ENCODE results near the gene ROBO2. TPM values are rescaled to one million over a fixed set of nuclear protein-coding genes. Genes with fewer than 3 reads are reported as not detected.

ROBO2 gene
- total and polyA plus RNA-seq, 4 experiments from 2014 or later: not detected

- Histone ChIP-seq H3K27me3 (ENCODE audit: insufficient read depth, low read length) (no peaks in the 10 kb centered on the region), H3K36me3 (ENCODE audit: insufficient read depth, low read length) (no peaks in the 10 kb centered on the region), H3K4me1 (ENCODE audit: insufficient read depth, low read length) (no peaks in the 10 kb centered on the region), H3K27ac (ENCODE audit: low read depth, low read length) (no peak overlapping the region), H3K9me3 (ENCODE audit: control insufficient read depth in 1 of 2, low read length in 2 of 2) (no peaks in the 10 kb centered on the region), H3K4me3 (ENCODE audit: low read length in 2 of 2) (no peak overlapping the region)
- no peak for DNase-seq
- POLR2A ChIA-PET (ENCODE audit: partially characterized antibody): no interaction called here
- CTCF ChIA-PET (ENCODE audit: partially characterized antibody): no interaction called here
- Mint-ChIP-seq H3K27me3 (no peaks in the 10 kb centered on the region), H3K27ac (no peak overlapping the region), H3K9me3 (peaks cover 0 to 17% (median 4%) of the 10 kb centered on the region in 8 donors), H3K36me3 (no peaks in the 10 kb centered on the region), H3K4me1 (no peaks in the 10 kb centered on the region), H3K4me3 (no peak overlapping the region)
- intact Hi-C loops (cut with micrococcal nuclease): no loop called here
These were observed 167.9 kb downstream of the ROBO2 start for GRCh38 chr3:77207753-77208152.

GRCh38 chr3:77222701-77223100 is 182.8 kb downstream of the ROBO2 start:
- peaks cover 0 to 10% (median 3%) of the 10 kb centered on the region in 8 donors for H3K9me3 Mint-ChIP-seq
- no peak overlapping the region for H3K4me3 Mint-ChIP-seq
- no peaks in the 10 kb centered on the region for H3K4me1 Mint-ChIP-seq
- Histone ChIP-seq H3K4me3 (ENCODE audit: low read length in 2 of 2) (no peak overlapping the region), H3K4me1 (ENCODE audit: insufficient read depth, low read length) (no peaks in the 10 kb centered on the region), H3K27ac (ENCODE audit: low read depth, low read length) (no peak overlapping the region), H3K36me3 (ENCODE audit: insufficient read depth, low read length) (no peaks in the 10 kb centered on the region), H3K9me3 (ENCODE audit: control insufficient read depth in 1 of 2, low read length in 2 of 2) (no peaks in the 10 kb centered on the region), H3K27me3 (ENCODE audit: insufficient read depth, low read length) (no peaks in the 10 kb centered on the region)
- POLR2A ChIA-PET (ENCODE audit: partially characterized antibody): no interaction called here
- H3K27me3 Mint-ChIP-seq: no peaks in the 10 kb centered on the region
- CTCF ChIA-PET (ENCODE audit: partially characterized antibody): no interaction called here
- H3K27ac Mint-ChIP-seq: no peak overlapping the region
- DNase-seq: no peak
- intact Hi-C loops (cut with micrococcal nuclease): no loop called here
- H3K36me3 Mint-ChIP-seq: no peaks in the 10 kb centered on the region

- Histone ChIP-seq H3K36me3 (ENCODE audit: insufficient read depth, low read length) (no peaks in the 10 kb centered on the region), H3K27ac (ENCODE audit: low read depth, low read length) (no peak overlapping the region), H3K27me3 (ENCODE audit: insufficient read depth, low read length) (no peaks in the 10 kb centered on the region), H3K9me3 (ENCODE audit: control insufficient read depth in 1 of 2, low read length in 2 of 2) (no peaks in the 10 kb centered on the region), H3K4me1 (ENCODE audit: insufficient read depth, low read length) (no peaks in the 10 kb centered on the region), H3K4me3 (ENCODE audit: low read length in 2 of 2) (no peak overlapping the region)
- no peak for DNase-seq
- Mint-ChIP-seq H3K27me3 (no peaks in the 10 kb centered on the region), H3K36me3 (no peaks in the 10 kb centered on the region), H3K9me3 (peaks cover 0 to 6% (median 2%) of the 10 kb centered on the region in 8 donors), H3K4me1 (no peaks in the 10 kb centered on the region), H3K4me3 (no peak overlapping the region), H3K27ac (no peak overlapping the region)
- intact Hi-C loops (cut with micrococcal nuclease): no loop called here
- ChIA-PET POLR2A (ENCODE audit: partially characterized antibody) (no interaction called here), CTCF (ENCODE audit: partially characterized antibody) (no interaction called here)
These were observed 187.7 kb downstream of the ROBO2 start for GRCh38 chr3:77227567-77227966.

GRCh38 chr3:77232557-77232956 is 192.7 kb downstream of the ROBO2 start:
- Histone ChIP-seq H3K27ac (ENCODE audit: low read depth, low read length) (no peak overlapping the region), H3K9me3 (ENCODE audit: control insufficient read depth in 1 of 2, low read length in 2 of 2) (no peaks in the 10 kb centered on the region), H3K4me1 (ENCODE audit: insufficient read depth, low read length) (no peaks in the 10 kb centered on the region), H3K4me3 (ENCODE audit: low read length in 2 of 2) (no peak overlapping the region), H3K27me3 (ENCODE audit: insufficient read depth, low read length) (no peaks in the 10 kb centered on the region), H3K36me3 (ENCODE audit: insufficient read depth, low read length) (no peaks in the 10 kb centered on the region)
- no peak for DNase-seq
- Mint-ChIP-seq H3K4me3 (no peak overlapping the region), H3K9me3 (peaks cover 0 to 10% (median 5%) of the 10 kb centered on the region in 8 donors), H3K27ac (no peak overlapping the region), H3K36me3 (no peaks in the 10 kb centered on the region), H3K27me3 (no peaks in the 10 kb centered on the region), H3K4me1 (no peaks in the 10 kb centered on the region)
- ChIA-PET CTCF (ENCODE audit: partially characterized antibody) (no interaction called here), POLR2A (ENCODE audit: partially characterized antibody) (no interaction called here)
- intact Hi-C loops (cut with micrococcal nuclease): no loop called here

- Histone ChIP-seq H3K4me1 (ENCODE audit: insufficient read depth, low read length) (no peaks in the 10 kb centered on the region), H3K27me3 (ENCODE audit: insufficient read depth, low read length) (no peaks in the 10 kb centered on the region), H3K4me3 (ENCODE audit: low read length in 2 of 2) (no peak overlapping the region), H3K36me3 (ENCODE audit: insufficient read depth, low read length) (no peaks in the 10 kb centered on the region), H3K27ac (ENCODE audit: low read depth, low read length) (no peak overlapping the region), H3K9me3 (ENCODE audit: control insufficient read depth in 1 of 2, low read length in 2 of 2) (no peaks in the 10 kb centered on the region)
- H3K4me1 Mint-ChIP-seq: no peaks in the 10 kb centered on the region
- H3K27me3 Mint-ChIP-seq: no peaks in the 10 kb centered on the region
- intact Hi-C loops (cut with micrococcal nuclease): no loop called here
- CTCF ChIA-PET (ENCODE audit: partially characterized antibody): no interaction called here
- H3K9me3 Mint-ChIP-seq: peaks cover 3 to 14% (median 5%) of the 10 kb centered on the region in 8 donors
- no peak for DNase-seq
- no peak overlapping the region for H3K4me3 Mint-ChIP-seq
- POLR2A ChIA-PET (ENCODE audit: partially characterized antibody): no interaction called here
- H3K36me3 Mint-ChIP-seq: no peaks in the 10 kb centered on the region
- H3K27ac Mint-ChIP-seq: no peak overlapping the region
These were observed 194.1 kb downstream of the ROBO2 start for GRCh38 chr3:77234004-77234403.

- no peak overlapping the region for H3K4me3 ChIP-seq (ENCODE audit: low read length in 2 of 2)
- Mint-ChIP-seq H3K9me3 (peaks cover 4 to 17% (median 7%) of the 10 kb centered on the region in 8 donors), H3K4me3 (no peak overlapping the region), H3K27ac (no peak overlapping the region), H3K4me1 (no peaks in the 10 kb centered on the region), H3K27me3 (no peaks in the 10 kb centered on the region), H3K36me3 (no peaks in the 10 kb centered on the region)
- ChIA-PET POLR2A (ENCODE audit: partially characterized antibody) (no interaction called here), CTCF (ENCODE audit: partially characterized antibody) (no interaction called here)
- intact Hi-C loops (cut with micrococcal nuclease): no loop called here
- no peaks in the 10 kb centered on the region for H3K36me3 ChIP-seq (ENCODE audit: insufficient read depth, low read length)
- H3K9me3 ChIP-seq (ENCODE audit: control insufficient read depth in 1 of 2, low read length in 2 of 2): no peaks in the 10 kb centered on the region
- H3K4me1 ChIP-seq (ENCODE audit: insufficient read depth, low read length): no peaks in the 10 kb centered on the region
- no peak for DNase-seq
- no peak overlapping the region for H3K27ac ChIP-seq (ENCODE audit: low read depth, low read length)
- H3K27me3 ChIP-seq (ENCODE audit: insufficient read depth, low read length): no peaks in the 10 kb centered on the region
These were observed 196.2 kb downstream of the ROBO2 start for GRCh38 chr3:77236118-77236517.

GRCh38 chr3:77240072-77240650 is 200.3 kb downstream of the ROBO2 start:
- CTCF ChIA-PET (ENCODE audit: partially characterized antibody): no interaction called here
- no peak overlapping the region for H3K27ac Mint-ChIP-seq

GRCh38 chr3:77242371-77242770 is 202.5 kb downstream of the ROBO2 start:
- H3K9me3 ChIP-seq (ENCODE audit: control insufficient read depth in 1 of 2, low read length in 2 of 2): no peaks in the 10 kb centered on the region
- no peak overlapping the region for H3K4me3 ChIP-seq (ENCODE audit: low read length in 2 of 2)
- Mint-ChIP-seq H3K9me3 (peaks cover 2 to 21% (median 9%) of the 10 kb centered on the region in 8 donors), H3K4me1 (no peaks in the 10 kb centered on the region), H3K27ac (no peak overlapping the region), H3K4me3 (no peak overlapping the region), H3K36me3 (no peaks in the 10 kb centered on the region), H3K27me3 (no peaks in the 10 kb centered on the region)
- no peak overlapping the region for H3K27ac ChIP-seq (ENCODE audit: low read depth, low read length)
- POLR2A ChIA-PET (ENCODE audit: partially characterized antibody): no interaction called here
- H3K4me1 ChIP-seq (ENCODE audit: insufficient read depth, low read length): no peaks in the 10 kb centered on the region
- intact Hi-C loops (cut with micrococcal nuclease): no loop called here
- no peaks in the 10 kb centered on the region for H3K27me3 ChIP-seq (ENCODE audit: insufficient read depth, low read length)
- DNase-seq: no peak
- CTCF ChIA-PET (ENCODE audit: partially characterized antibody): no interaction called here
- H3K36me3 ChIP-seq (ENCODE audit: insufficient read depth, low read length): no peaks in the 10 kb centered on the region

More at GRCh38 chr3:77240072-77240650, 200.3 kb downstream of the ROBO2 start:
- H3K36me3 Mint-ChIP-seq: no peaks in the 10 kb centered on the region
- no peaks in the 10 kb centered on the region for H3K4me1 ChIP-seq (ENCODE audit: insufficient read depth, low read length)
- H3K27me3 ChIP-seq (ENCODE audit: insufficient read depth, low read length): no peaks in the 10 kb centered on the region
- peaks cover 4 to 17% (median 9%) of the 10 kb centered on the region in 8 donors for H3K9me3 Mint-ChIP-seq
- intact Hi-C loops (cut with micrococcal nuclease): no loop called here
- no peaks in the 10 kb centered on the region for H3K27me3 Mint-ChIP-seq
- POLR2A ChIA-PET (ENCODE audit: partially characterized antibody): no interaction called here
- H3K9me3 ChIP-seq (ENCODE audit: control insufficient read depth in 1 of 2, low read length in 2 of 2): no peaks in the 10 kb centered on the region
- no peaks in the 10 kb centered on the region for H3K36me3 ChIP-seq (ENCODE audit: insufficient read depth, low read length)
- no peak overlapping the region for H3K4me3 Mint-ChIP-seq
- no peak overlapping the region for H3K27ac ChIP-seq (ENCODE audit: low read depth, low read length)
- no peak overlapping the region for H3K4me3 ChIP-seq (ENCODE audit: low read length in 2 of 2)
- H3K4me1 Mint-ChIP-seq: no peaks in the 10 kb centered on the region
- DNase-seq: no peak

Measured in CD4-positive, alpha-beta memory T cell (primary cell).